H9 (cell line): ENCODE measurements around the gene MRPL46. TPM values are rescaled to one million over a fixed set of nuclear protein-coding genes. Genes with fewer than 3 reads are reported as not detected.

Experiments used
- DNase-seq: peaks from one replicate; pipeline ENCODE4 v3.0.0-alpha.2; 2017
- H2AFZ ChIP-seq: one replicate; pipeline ENCODE4 v1.6.1; 2013; ENCODE audit warnings: mild to moderate bottlenecking, low read length, control low read depth, moderate library complexity
- H2AK5ac ChIP-seq: 2 replicates; pipeline ENCODE4 v1.6.1; 2013; ENCODE audit warnings: low read length, control low read depth, mixed read lengths; ENCODE audit not compliant: insufficient read length
- H2BK120ac ChIP-seq: one replicate; pipeline ENCODE4 v1.6.1; 2013; ENCODE audit warnings: low read depth, mild to moderate bottlenecking, low read length, control low read depth, inconsistent platforms; ENCODE audit not compliant: poor library complexity, severe bottlenecking
- H2BK12ac ChIP-seq: 2 replicates; pipeline ENCODE4 v1.6.1; 2013; ENCODE audit warnings: low read length, control low read depth, mixed read lengths, low read depth; ENCODE audit not compliant: insufficient read length
- H2BK15ac ChIP-seq: 2 replicates; pipeline ENCODE4 v1.6.1; 2013; ENCODE audit warnings: low read depth, low read length, control low read depth
- H2BK20ac ChIP-seq: one replicate; pipeline ENCODE4 v1.6.1; 2013; ENCODE audit warnings: low read depth, mild to moderate bottlenecking, low read length, control low read depth, inconsistent platforms; ENCODE audit not compliant: poor library complexity, severe bottlenecking
- H2BK5ac ChIP-seq: 2 replicates; pipeline ENCODE4 v1.6.1; 2013; ENCODE audit warnings: low read length, control low read depth, mixed read lengths; ENCODE audit not compliant: insufficient read length
- H3K14ac ChIP-seq: 2 replicates; pipeline ENCODE4 v1.6.1; 2013; ENCODE audit warnings: low read length, control low read depth; ENCODE audit not compliant: insufficient read depth
- H3K18ac ChIP-seq: 2 replicates; pipeline ENCODE4 v1.6.1; 2013; ENCODE audit warnings: low read depth, mild to moderate bottlenecking, mixed read lengths, low read length, control low read depth; ENCODE audit not compliant: insufficient read length
- H3K23ac ChIP-seq: 2 replicates; pipeline ENCODE4 v1.6.1; 2013; ENCODE audit warnings: low read length, control low read depth, mixed read lengths, low read depth; ENCODE audit not compliant: insufficient read length
- H3K23me2 ChIP-seq: 2 replicates; pipeline ENCODE4 v1.6.1; 2013; ENCODE audit warnings: low read depth, mild to moderate bottlenecking, mixed read lengths, low read length, control low read depth; ENCODE audit not compliant: insufficient read length, poor library complexity, severe bottlenecking
- H3K27ac ChIP-seq: 2 replicates; pipeline ENCODE4 v1.5.1; 2013; ENCODE audit warnings: low read length, control low read depth, mixed read lengths, low read depth; ENCODE audit not compliant: insufficient read length
- H3K27me3 ChIP-seq: 2 replicates; pipeline ENCODE4 v1.6.1; 2013; ENCODE audit warnings: low read length, control low read depth, inconsistent platforms; ENCODE audit not compliant: insufficient read depth
- H3K4ac ChIP-seq: 2 replicates; pipeline ENCODE4 v1.6.1; 2013; ENCODE audit warnings: low read depth, mild to moderate bottlenecking, control low read depth, inconsistent platforms, low read length, moderate library complexity
- H3K4me1 ChIP-seq: 2 replicates; pipeline ENCODE4 v1.6.1; 2013; ENCODE audit warnings: low read length, control low read depth, inconsistent platforms; ENCODE audit not compliant: insufficient read depth
- H3K4me2 ChIP-seq: 2 replicates; pipeline ENCODE4 v1.6.1; 2013; ENCODE audit warnings: low read length, control low read depth, mixed read lengths; ENCODE audit not compliant: insufficient read length, insufficient read depth
- H3K56ac ChIP-seq: 2 replicates; pipeline ENCODE4 v1.6.1; 2013; ENCODE audit warnings: low read depth, mild to moderate bottlenecking, mixed read lengths, low read length, control low read depth; ENCODE audit not compliant: insufficient read length
- H3K79me1 ChIP-seq: 2 replicates; pipeline ENCODE4 v1.6.1; 2013; ENCODE audit warnings: low read depth, mild to moderate bottlenecking, moderate library complexity, low read length, control low read depth, inconsistent platforms; ENCODE audit not compliant: insufficient read depth, poor library complexity, severe bottlenecking
- H3K79me2 ChIP-seq: 2 replicates; pipeline ENCODE4 v1.6.1; 2013; ENCODE audit warnings: low read length, control low read depth, inconsistent platforms; ENCODE audit not compliant: insufficient read depth
- H3K9ac ChIP-seq: 2 replicates; pipeline ENCODE4 v1.6.1; 2013; ENCODE audit warnings: low read length, control low read depth, mixed read lengths; ENCODE audit not compliant: insufficient read length; ENCODE audit errors: extremely low read depth
- H3K9me3 ChIP-seq: one replicate; pipeline ENCODE4 v1.6.1; 2013; ENCODE audit warnings: low read depth, low read length, inconsistent platforms; ENCODE audit not compliant: control insufficient read depth
- H3T11ph ChIP-seq: one replicate; pipeline ENCODE4 v1.6.1; 2013; ENCODE audit warnings: mild to moderate bottlenecking, low read length, control low read depth, inconsistent platforms
- H4K20me1 ChIP-seq: one replicate; pipeline ENCODE4 v1.6.1; 2013; ENCODE audit not compliant: control insufficient read depth, insufficient read length, insufficient read depth
- H4K5ac ChIP-seq: 2 replicates; pipeline ENCODE4 v1.6.1; 2013; ENCODE audit warnings: low read depth, mild to moderate bottlenecking, mixed read lengths, low read length, control low read depth; ENCODE audit not compliant: insufficient read length
- H4K8ac ChIP-seq: replicated peaks from 2 replicates; pipeline ENCODE4 v1.6.1; 2013; ENCODE audit warnings: low read length, control low read depth, mixed read lengths, low read depth; ENCODE audit not compliant: insufficient read length
- H4K91ac ChIP-seq: 2 replicates; pipeline ENCODE4 v1.6.1; 2013; ENCODE audit warnings: low read depth, mild to moderate bottlenecking, moderate library complexity, mixed read lengths, low read length, control low read depth; ENCODE audit not compliant: insufficient read length
- H3K27ac Mint-ChIP-seq, 3 experiments: 2 replicates in 2 of 3; 3 replicates in 1 of 3; pipeline ENCODE4 v1.8.0; 2020 to 2021; ENCODE audit warnings: mixed read lengths in 3 of 3, mild to moderate bottlenecking in 1 of 3, moderate library complexity in 1 of 3
- H3K27me3 Mint-ChIP-seq: 2 replicates; pipeline ENCODE4 v1.8.0; 2021; ENCODE audit warnings: low read depth, mild to moderate bottlenecking, moderate library complexity, mixed read lengths
- H3K36me3 Mint-ChIP-seq, 3 experiments: 2 replicates in 2 of 3; 3 replicates in 1 of 3; pipeline ENCODE4 v1.8.0; 2020 to 2021; ENCODE audit warnings: low read depth in 3 of 3, mixed read lengths in 3 of 3; ENCODE audit not compliant: insufficient read depth in 1 of 3
- H3K4me1 Mint-ChIP-seq, 2 experiments: 2 replicates each; pipeline ENCODE4 v1.8.0; 2020; ENCODE audit warnings: mixed read lengths in 2 of 2
- H3K4me3 Mint-ChIP-seq, 2 experiments: 2 replicates in 1 of 2; 3 replicates in 1 of 2; pipeline ENCODE4 v1.8.0; 2020 to 2021; ENCODE audit warnings: mild to moderate bottlenecking in 2 of 2, mixed read lengths in 2 of 2, moderate library complexity in 1 of 2
- H3K9me3 Mint-ChIP-seq, 2 experiments: 2 replicates in 1 of 2; 3 replicates in 1 of 2; pipeline ENCODE4 v1.8.0; 2020; ENCODE audit warnings: mild to moderate bottlenecking in 2 of 2, mixed read lengths in 2 of 2, moderate library complexity in 1 of 2
- WGBS: extraction: QIAGEN DNeasy Blood & Tissue Kit; methylation state at CpG from one replicate; pipeline ENCODE4 v1.1.7; 2013; ENCODE audit warnings: missing lambda C conversion rate, low lambda C conversion rate, mixed read lengths; ENCODE audit not compliant: insufficient read length; ENCODE audit errors: extremely low coverage; 5-methylcytosine and 5-hydroxymethylcytosine counted together
- total RNA-seq: library from RNA; stranded (reverse); gene quantifications from 2 replicates; pipeline ENCODE4 v1.2.1, GENCODE V29; 2021
- TF ChIP-seq, protein P1 (sequence below): fragments of 200-600 bp; sonication (generic); conservative IDR thresholded peaks from 3 replicates; pipeline ENCODE4 v1.8.0; 2021; ENCODE audit warnings: antibody characterized with exemption, mild to moderate bottlenecking

The MRPL46 gene
- total RNA-seq, 1 experiment from 2014 or later: 29.3 TPM

DNA sequence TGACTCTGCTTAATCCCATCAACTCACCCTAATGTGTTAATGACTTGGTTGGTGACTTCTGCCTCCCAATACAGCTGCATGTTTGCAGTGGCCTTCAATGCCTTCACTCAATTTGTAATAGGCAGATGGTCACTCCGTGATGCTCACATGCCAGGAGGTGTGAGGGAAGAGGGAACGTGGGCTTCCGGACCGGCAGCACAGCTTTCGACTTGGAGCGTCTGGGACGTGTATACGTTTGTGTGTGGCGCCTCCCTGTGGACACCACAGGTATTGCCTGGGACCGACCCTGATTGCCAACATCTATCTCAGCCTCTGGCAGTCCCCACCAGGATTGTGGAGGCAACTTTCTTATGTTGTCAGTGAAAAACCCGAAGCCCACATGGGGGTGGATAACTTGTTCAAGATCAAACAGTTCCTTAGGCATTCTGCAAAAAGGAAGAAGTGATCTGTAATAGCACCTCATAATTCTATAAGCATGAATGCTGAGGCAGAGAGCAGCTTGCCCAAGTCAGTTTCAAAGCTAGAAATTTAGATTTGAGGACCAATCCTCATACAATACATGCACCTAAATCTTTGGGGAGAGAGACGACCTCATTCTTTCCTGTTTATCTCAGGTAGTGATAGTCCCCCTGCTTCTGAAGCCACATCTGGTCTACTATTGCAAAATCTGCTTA, 16.9 kb downstream of the MRPL46 start:
- no peak overlapping the region for H3T11ph ChIP-seq
- Mint-ChIP-seq H3K9me3 (no peaks in the 10 kb centered on the region; a peak in 1 of 5 replicates), H3K36me3 (no peaks in the 10 kb centered on the region), H3K4me3 (no peak overlapping the region; a peak in 1 of 5 replicates), H3K27ac (no peak overlapping the region), H3K4me1 (peaks cover 6 to 12% of the 10 kb centered on the region in 2 experiments; a peak in 3 of 4 replicates), H3K27me3 (peaks cover 46% of the 10 kb centered on the region)
- H2AK5ac ChIP-seq: no peak overlapping the region
- H4K8ac ChIP-seq: no peak overlapping the region
- no peak overlapping the region for H3K23ac ChIP-seq
- H3K4ac ChIP-seq: no peak overlapping the region
- no peak overlapping the region for H3K9ac ChIP-seq
- H3K56ac ChIP-seq: no peak overlapping the region
- no peaks in the 10 kb centered on the region; the same call in 1 of the 2 replicates for H3K27me3 ChIP-seq
- H2BK120ac ChIP-seq: no peak overlapping the region
- H3K27ac ChIP-seq: no peak overlapping the region
- no CpG with 5 or more reads among the region's 12 CpGs for WGBS
- H3K4me1 ChIP-seq: no peaks in the 10 kb centered on the region
- no peaks in the 10 kb centered on the region for H3K9me3 ChIP-seq
- no peak overlapping the region for H2BK5ac ChIP-seq
- no peak overlapping the region for H2BK20ac ChIP-seq
- H4K91ac ChIP-seq: no peak overlapping the region
- no peaks in the 10 kb centered on the region for H3K79me2 ChIP-seq
- H3K14ac ChIP-seq: no peak overlapping the region
- H4K20me1 ChIP-seq: no peaks in the 10 kb centered on the region
- no peak overlapping the region for H2BK15ac ChIP-seq
- DNase-seq: peak; percentile 87
- H2BK12ac ChIP-seq: no peak overlapping the region
- no peak overlapping the region for H4K5ac ChIP-seq
- H3K18ac ChIP-seq: no peak overlapping the region
- H3K4me2 ChIP-seq: no peak overlapping the region
- no peak overlapping the region for H2AFZ ChIP-seq
- TF ChIP-seq, protein P1, sequence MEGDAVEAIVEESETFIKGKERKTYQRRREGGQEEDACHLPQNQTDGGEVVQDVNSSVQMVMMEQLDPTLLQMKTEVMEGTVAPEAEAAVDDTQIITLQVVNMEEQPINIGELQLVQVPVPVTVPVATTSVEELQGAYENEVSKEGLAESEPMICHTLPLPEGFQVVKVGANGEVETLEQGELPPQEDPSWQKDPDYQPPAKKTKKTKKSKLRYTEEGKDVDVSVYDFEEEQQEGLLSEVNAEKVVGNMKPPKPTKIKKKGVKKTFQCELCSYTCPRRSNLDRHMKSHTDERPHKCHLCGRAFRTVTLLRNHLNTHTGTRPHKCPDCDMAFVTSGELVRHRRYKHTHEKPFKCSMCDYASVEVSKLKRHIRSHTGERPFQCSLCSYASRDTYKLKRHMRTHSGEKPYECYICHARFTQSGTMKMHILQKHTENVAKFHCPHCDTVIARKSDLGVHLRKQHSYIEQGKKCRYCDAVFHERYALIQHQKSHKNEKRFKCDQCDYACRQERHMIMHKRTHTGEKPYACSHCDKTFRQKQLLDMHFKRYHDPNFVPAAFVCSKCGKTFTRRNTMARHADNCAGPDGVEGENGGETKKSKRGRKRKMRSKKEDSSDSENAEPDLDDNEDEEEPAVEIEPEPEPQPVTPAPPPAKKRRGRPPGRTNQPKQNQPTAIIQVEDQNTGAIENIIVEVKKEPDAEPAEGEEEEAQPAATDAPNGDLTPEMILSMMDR: peak; percentile 97
- no peaks in the 10 kb centered on the region for H3K79me1 ChIP-seq
- H3K23me2 ChIP-seq: no peaks in the 10 kb centered on the region
